ENCODE data around the gene GALNT6.

DNA sequence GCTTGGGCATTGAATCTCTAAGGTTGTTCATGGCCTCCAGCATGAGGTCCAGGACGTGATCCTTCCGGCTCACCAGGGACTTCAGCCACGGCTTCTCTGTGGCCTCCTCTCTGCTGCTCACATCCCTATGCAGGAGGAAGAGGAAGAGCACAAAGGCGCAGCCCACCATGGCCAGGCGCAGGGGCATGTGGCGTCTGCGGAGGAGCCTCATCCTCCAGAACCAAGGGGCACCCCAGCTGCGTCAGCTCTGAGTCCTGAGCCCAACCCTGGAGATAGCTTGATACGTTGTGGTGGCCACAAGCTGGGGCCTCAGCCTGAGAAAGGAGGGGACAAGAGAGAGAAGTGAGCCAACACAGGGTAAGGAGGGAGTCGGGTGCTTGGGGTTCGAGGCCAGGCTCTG, 11.6 kb downstream of the GALNT6 start:
- TF ChIP-seq CTCF (IDR thresholded peaks at IDR 0.05 in 8 of 11, conservative IDR thresholded peaks at IDR 0.05 in 3 of 11) (no peak), POLR2AphosphoS5 (IDR thresholded peaks at IDR 0.05) (no peak)
